GM12801 (cell line): Measurements from ENCODE around the gene CDC42BPB.

Experiments
- CTCF ChIP-seq: IDR thresholded peaks from one replicate; pipeline ENCODE4 v1.5.1; 2011; ENCODE audit warnings: control low read depth; ENCODE audit not compliant: insufficient read length; ENCODE audit errors: extremely low read depth

The CDC42BPB gene

GRCh38 chr14:103067231-103067954 is 10.0 kb upstream of the CDC42BPB start:
- TF ChIP-seq CTCF = no peak

- no peak for TF ChIP-seq CTCF
Measured at GRCh38 chr14:103066399-103066798, 9.1 kb upstream of the CDC42BPB start.

DNA sequence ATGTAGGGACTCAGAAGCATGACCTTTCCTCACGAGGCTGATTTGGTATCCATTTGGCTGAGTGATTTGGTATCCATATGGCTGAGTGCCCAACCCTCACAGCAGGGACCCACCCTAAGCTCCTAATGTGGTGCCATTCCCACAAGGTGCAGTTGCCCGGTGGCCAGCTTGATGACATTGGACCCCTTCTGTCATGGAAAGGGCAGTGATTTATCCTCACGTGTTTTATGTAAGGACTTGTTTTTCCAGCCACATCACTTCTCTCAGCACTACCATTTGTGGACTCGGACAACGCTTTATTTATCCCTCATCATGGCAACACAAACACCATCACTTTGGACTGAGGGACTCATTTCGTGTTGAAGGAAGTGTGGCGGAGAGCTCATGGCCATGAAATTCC is 8.5 kb upstream of the CDC42BPB start:
- TF ChIP-seq CTCF = no peak

DNA sequence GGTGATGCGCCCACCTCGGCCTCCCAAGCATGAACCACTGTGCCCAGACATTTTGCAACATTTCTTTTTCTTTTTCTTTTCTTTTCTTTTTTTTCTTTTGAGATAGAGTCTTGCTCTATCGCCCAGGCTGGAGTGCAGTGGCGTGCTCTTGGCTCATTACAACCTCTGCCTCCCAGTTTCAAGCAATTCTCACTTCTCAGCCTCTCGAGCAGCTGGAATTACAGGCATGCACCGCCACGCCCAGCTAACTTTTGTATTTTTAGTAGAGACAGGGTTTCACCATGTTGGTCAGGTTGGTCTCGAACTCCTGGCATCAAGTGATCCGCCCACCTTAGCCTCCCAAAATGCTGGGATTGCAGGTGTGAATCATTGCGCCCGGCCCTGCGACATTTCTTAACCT is 7.6 kb upstream of the CDC42BPB start:
- no peak for TF ChIP-seq CTCF

DNA sequence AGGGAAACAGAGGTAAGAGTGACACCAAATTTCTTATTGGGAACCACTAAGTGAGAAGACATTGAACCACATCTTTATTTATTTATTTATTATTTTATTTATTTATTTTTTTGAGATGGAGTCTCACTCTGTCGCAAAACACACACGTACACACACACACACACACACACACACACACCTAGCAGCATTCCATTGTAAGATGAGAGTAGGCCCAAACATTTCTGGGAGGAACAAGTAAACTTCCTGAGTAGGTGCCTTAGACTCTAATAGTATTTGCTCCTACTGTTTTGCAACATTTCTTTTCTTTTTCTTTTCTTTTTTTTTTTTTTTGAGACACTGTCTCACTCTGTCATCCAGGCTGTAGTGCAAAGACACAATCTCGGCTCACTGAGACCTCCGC is 7.1 kb upstream of the CDC42BPB start:
- no peak for TF ChIP-seq CTCF

DNA sequence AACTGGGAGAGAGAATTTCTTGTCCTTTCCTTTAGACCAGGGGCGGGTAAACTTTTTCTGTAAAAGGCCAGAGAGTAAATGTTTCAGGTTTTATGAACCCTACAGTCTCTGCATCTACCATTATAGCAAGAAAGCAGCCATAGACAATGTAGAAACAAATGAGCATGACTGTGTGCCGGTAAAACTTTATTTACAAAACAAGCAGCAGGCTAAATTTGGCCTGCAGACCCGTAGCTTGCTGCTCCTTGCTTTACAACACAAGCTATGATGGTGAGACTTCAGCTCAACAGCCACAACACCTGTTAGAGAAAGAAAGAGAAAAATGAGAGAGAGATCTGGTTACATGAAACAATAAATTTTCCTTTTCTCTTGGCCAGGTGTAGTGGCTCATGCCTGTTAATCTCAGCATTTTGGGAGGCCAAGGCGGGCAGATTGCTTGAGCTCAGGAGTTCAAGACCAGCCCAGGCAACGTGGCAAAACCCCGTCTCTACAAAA is 4.2 kb upstream of the CDC42BPB start:
- no peak for TF ChIP-seq CTCF

DNA sequence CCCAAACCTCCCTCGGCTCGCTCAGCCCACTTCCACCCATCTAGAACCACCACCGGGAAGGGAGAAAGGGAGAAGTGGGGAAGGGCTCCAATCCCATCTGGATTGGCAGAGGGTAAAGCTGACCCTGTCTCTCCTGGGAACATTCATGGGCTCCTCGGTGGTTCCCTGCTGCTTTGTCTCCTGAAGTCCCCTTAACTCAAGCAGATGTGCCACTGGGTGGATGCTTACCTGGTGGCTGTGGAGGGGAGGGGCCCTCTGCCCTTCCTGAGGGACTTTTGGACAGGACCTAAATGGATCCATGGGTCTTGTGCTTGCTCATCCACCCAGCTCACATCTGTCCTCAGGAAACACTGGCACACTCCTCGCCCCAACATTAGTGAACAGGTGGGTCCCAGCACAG is 2.2 kb upstream of the CDC42BPB start:
- no peak for TF ChIP-seq CTCF
